Keratinocyte (primary cell): ENCODE results near the gene DLG4. TPM values are rescaled to one million over a fixed set of nuclear protein-coding genes. Genes with fewer than 3 reads are reported as not detected.

ENCODE experiments used
- DNase-seq: peaks from one replicate; pipeline ENCODE4 v3.0.0-alpha.2; 2011; ENCODE audit warnings: low read depth, missing footprints, low spot score
- FAIRE-seq: peaks from 2 replicates; lab custom pipeline; 2011; peaks lifted over from hg19 to GRCh38; lab: Jason Lieb, UNC
- H2AFZ ChIP-seq: 2 replicates; pipeline ENCODE4 v1.6.0; 2012; ENCODE audit warnings: low read length, control low read depth, inconsistent platforms; ENCODE audit not compliant: control insufficient read depth
- H3K27ac ChIP-seq: 2 replicates; pipeline ENCODE4 v1.5.1; 2011; ENCODE audit warnings: low read length; ENCODE audit not compliant: control insufficient read depth, insufficient read depth
- H3K27me3 ChIP-seq: 3 replicates; pipeline ENCODE4 v1.6.0; 2011; ENCODE audit warnings: low read length; ENCODE audit not compliant: control insufficient read depth, insufficient read depth; ENCODE audit errors: extremely low read depth
- H3K36me3 ChIP-seq, 2 experiments: 2 replicates in 1 of 2; 3 replicates in 1 of 2; pipeline ENCODE4 v1.5.1; 2011; ENCODE audit warnings: low read length in 2 of 2, mild to moderate bottlenecking in 1 of 2; ENCODE audit not compliant: control insufficient read depth in 2 of 2, insufficient read depth in 2 of 2; ENCODE audit errors: extremely low read depth in 1 of 2
- H3K4me1 ChIP-seq: 3 replicates; pipeline ENCODE4 v1.5.1; 2011; ENCODE audit warnings: low read length; ENCODE audit not compliant: control insufficient read depth, insufficient read depth; ENCODE audit errors: extremely low read depth
- H3K4me2 ChIP-seq: 3 replicates; pipeline ENCODE4 v1.6.0; 2011; ENCODE audit warnings: low read depth, low read length; ENCODE audit not compliant: control insufficient read depth, insufficient read depth; ENCODE audit errors: extremely low read depth
- H3K4me3 ChIP-seq, 3 experiments: fragments of 200-600 bp in 1 of 3; sonication (generic) in 1 of 3; 2 replicates in 2 of 3; 3 replicates in 1 of 3; pipeline ENCODE4 v1.5.1; 2011 to 2016; ENCODE audit warnings: low read length in 3 of 3, mild to moderate bottlenecking in 3 of 3, control low read depth in 2 of 3, inconsistent platforms in 1 of 3, low read depth in 1 of 3, mixed read lengths in 1 of 3, mixed run types in 1 of 3, moderate library complexity in 1 of 3; ENCODE audit not compliant: control insufficient read depth in 2 of 3, insufficient read depth in 2 of 3; ENCODE audit errors: extremely low read depth in 1 of 3
- H3K79me2 ChIP-seq: 2 replicates; pipeline ENCODE4 v1.6.0; 2012; ENCODE audit warnings: low read length; ENCODE audit not compliant: control insufficient read depth, insufficient read depth
- H3K9ac ChIP-seq: 3 replicates; pipeline ENCODE4 v1.6.0; 2011; ENCODE audit warnings: low read length; ENCODE audit not compliant: control insufficient read depth, insufficient read depth; ENCODE audit errors: extremely low read depth
- H3K9me1 ChIP-seq: 3 replicates; pipeline ENCODE4 v1.6.0; 2011; ENCODE audit warnings: low read length; ENCODE audit not compliant: control insufficient read depth, insufficient read depth; ENCODE audit errors: extremely low read depth
- H3K9me3 ChIP-seq: 2 replicates; pipeline ENCODE4 v1.5.1; 2012; ENCODE audit warnings: low read depth, low read length; ENCODE audit not compliant: control insufficient read depth
- H4K20me1 ChIP-seq: 3 replicates; pipeline ENCODE4 v1.6.0; 2011; ENCODE audit warnings: low read length; ENCODE audit not compliant: control insufficient read depth, insufficient read depth; ENCODE audit errors: extremely low read depth
- CTCF ChIP-seq, 3 experiments: IDR thresholded peaks in 1 of 3; conservative IDR thresholded peaks in 1 of 3; optimal IDR thresholded peaks in 1 of 3; 2 replicates in 2 of 3; 3 replicates in 1 of 3; pipeline versions ENCODE3 to v1.5.1; 2011; ENCODE audit warnings: low read length in 3 of 3, mild to moderate bottlenecking in 3 of 3, moderate library complexity in 2 of 3, control low read depth in 1 of 3, inconsistent platforms in 1 of 3; ENCODE audit not compliant: insufficient read depth in 2 of 3; ENCODE audit errors: extremely low read depth in 1 of 3
- EZH2 ChIP-seq: IDR thresholded peaks from one replicate; pipeline ENCODE4 v1.6.1; 2012; ENCODE audit warnings: inconsistent platforms, mild to moderate bottlenecking, low read length, moderate library complexity
- dilution Hi-C: fragments of 300-500 bp; cut with MboI; formaldehyde crosslinking; loops from one replicate; pipeline ENCODE4 v1.7.0; 2020; ENCODE audit warnings: low sequenced_read_pairs; ENCODE audit not compliant: extremely low pct_ligation_motif_present
- polyA plus RNA-seq, 5 experiments: library from polyadenylated mRNA; depleted of rRNA in 3 of 5; stranded (reverse) in 3 of 5; stranded (forward) in 1 of 5; unstranded in 1 of 5; fragments of >200 nt; gene quantifications; 1 replicate in 1 of 5; 2 replicates in 3 of 5; 3 replicates in 1 of 5; pipeline versions ENCODE4 v1.2.1 to v1.2.3, GENCODE V29; 2011 to 2012; ENCODE audit warnings: missing spikeins in 2 of 5, low read depth in 1 of 5, low replicate concordance in 1 of 5

DLG4 gene
- polyA plus RNA-seq, 1 donor (not counting 4 experiments of a cell fraction or from before 2014, with no cell fraction given) = 4.5 TPM

- Histone ChIP-seq H3K79me2 (no peaks in the 10 kb centered on the region), H3K4me2 (no peak overlapping the region), H3K36me3 (no peaks in the 10 kb centered on the region), H3K9me3 (no peaks in the 10 kb centered on the region), H3K9me1 (no peaks in the 10 kb centered on the region), H3K27me3 (no peaks in the 10 kb centered on the region), H2AFZ (no peak overlapping the region), H3K9ac (peak overlapping the region; percentile 52), H3K4me3 (no peak overlapping the region), H3K27ac (no peak overlapping the region), H4K20me1 (no peaks in the 10 kb centered on the region), H3K4me1 (peaks cover 5% of the 10 kb centered on the region)
- no peak for TF ChIP-seq EZH2
- TF ChIP-seq CTCF (optimal IDR thresholded peaks at IDR 0.05 in 1 of 3, IDR thresholded peaks at IDR 0.05 in 1 of 3, conservative IDR thresholded peaks at IDR 0.05 in 1 of 3; ENCODE audit: extremely low read depth in 1 of 3, insufficient read depth in 2 of 3, low read length in 3 of 3) = no peak
- DNase-seq (no peak), FAIRE-seq (no peak)
- dilution Hi-C loops = no loop called here
Measured at GRCh38 chr17:7204336-7204735, 15.3 kb downstream of the DLG4 start.

- Histone ChIP-seq H3K9ac (no peak overlapping the region), H3K4me3 (no peak overlapping the region), H3K9me3 (no peaks in the 10 kb centered on the region), H4K20me1 (no peaks in the 10 kb centered on the region), H3K27ac (no peak overlapping the region), H3K4me1 (peaks cover 5% of the 10 kb centered on the region), H2AFZ (no peak overlapping the region), H3K9me1 (no peaks in the 10 kb centered on the region), H3K79me2 (no peaks in the 10 kb centered on the region), H3K4me2 (no peak overlapping the region), H3K36me3 (no peaks in the 10 kb centered on the region), H3K27me3 (no peaks in the 10 kb centered on the region)
- FAIRE-seq = no peak
- TF ChIP-seq CTCF (optimal IDR thresholded peaks at IDR 0.05 in 1 of 3, IDR thresholded peaks at IDR 0.05 in 1 of 3, conservative IDR thresholded peaks at IDR 0.05 in 1 of 3; ENCODE audit: extremely low read depth in 1 of 3, insufficient read depth in 2 of 3, low read length in 3 of 3) (no peak), EZH2 (no peak)
- dilution Hi-C loops = no loop called here
- DNase-seq = no peak
Measured at GRCh38 chr17:7203391-7203790, 16.2 kb downstream of the DLG4 start.
